Neural progenitor cell (in vitro differentiated cells): ENCODE measurements around the gene CDH13.

ENCODE experiments used
- EZH2 ChIP-seq: fragments of 200-600 bp; sonication (generic); IDR thresholded peaks from 2 replicates; pipeline ENCODE4 v1.6.1; 2017; ENCODE audit warnings: antibody characterized with exemption, mild to moderate bottlenecking, moderate library complexity
- TF ChIP-seq, protein P1 (sequence below): fragments of 200-600 bp; sonication (generic); IDR thresholded peaks from 2 replicates; pipeline ENCODE4 v1.5.1; 2017; ENCODE audit warnings: antibody characterized with exemption, mild to moderate bottlenecking

- TF ChIP-seq, protein P1, sequence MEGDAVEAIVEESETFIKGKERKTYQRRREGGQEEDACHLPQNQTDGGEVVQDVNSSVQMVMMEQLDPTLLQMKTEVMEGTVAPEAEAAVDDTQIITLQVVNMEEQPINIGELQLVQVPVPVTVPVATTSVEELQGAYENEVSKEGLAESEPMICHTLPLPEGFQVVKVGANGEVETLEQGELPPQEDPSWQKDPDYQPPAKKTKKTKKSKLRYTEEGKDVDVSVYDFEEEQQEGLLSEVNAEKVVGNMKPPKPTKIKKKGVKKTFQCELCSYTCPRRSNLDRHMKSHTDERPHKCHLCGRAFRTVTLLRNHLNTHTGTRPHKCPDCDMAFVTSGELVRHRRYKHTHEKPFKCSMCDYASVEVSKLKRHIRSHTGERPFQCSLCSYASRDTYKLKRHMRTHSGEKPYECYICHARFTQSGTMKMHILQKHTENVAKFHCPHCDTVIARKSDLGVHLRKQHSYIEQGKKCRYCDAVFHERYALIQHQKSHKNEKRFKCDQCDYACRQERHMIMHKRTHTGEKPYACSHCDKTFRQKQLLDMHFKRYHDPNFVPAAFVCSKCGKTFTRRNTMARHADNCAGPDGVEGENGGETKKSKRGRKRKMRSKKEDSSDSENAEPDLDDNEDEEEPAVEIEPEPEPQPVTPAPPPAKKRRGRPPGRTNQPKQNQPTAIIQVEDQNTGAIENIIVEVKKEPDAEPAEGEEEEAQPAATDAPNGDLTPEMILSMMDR: no peak
- TF ChIP-seq EZH2: no peak
Observed at GRCh38 chr16:83345846-83346640, 719.3 kb downstream of the CDH13 start.
